Smooth muscle cell (in vitro differentiated cells): ENCODE results near the gene NRG2. TPM values are rescaled to one million over a fixed set of nuclear protein-coding genes. Genes with fewer than 3 reads are reported as not detected.

ENCODE experiments used
- DNase-seq: peaks from one replicate; lab custom pipeline; 2025; ENCODE audit not compliant: unreplicated experiment; lab: John Stamatoyannopoulos, UW
- H2AFZ ChIP-seq: fragments of 200-600 bp; sonication (generic); 2 replicates; pipeline ENCODE4 v1.6.0; 2016; ENCODE audit warnings: antibody characterized with exemption, low read depth, mild to moderate bottlenecking
- H3F3A ChIP-seq: fragments of 200-600 bp; sonication (generic); 2 replicates; pipeline ENCODE4 v1.6.0; 2017; ENCODE audit warnings: antibody characterized with exemption, low read depth
- H3K27ac ChIP-seq: fragments of 200-600 bp; sonication (generic); 2 replicates; pipeline ENCODE4 v1.5.1; 2016; ENCODE audit warnings: low read depth, mild to moderate bottlenecking
- H3K27me3 ChIP-seq: fragments of 200-600 bp; sonication (generic); 2 replicates; pipeline ENCODE4 v1.6.1; 2016; ENCODE audit warnings: low read depth, mild to moderate bottlenecking
- H3K36me3 ChIP-seq: fragments of 200-600 bp; sonication (generic); 2 replicates; pipeline ENCODE4 v1.5.1; 2016; ENCODE audit warnings: low read depth
- H3K4me1 ChIP-seq: fragments of 200-600 bp; sonication (generic); 2 replicates; pipeline ENCODE4 v1.5.1; 2016; ENCODE audit warnings: low read depth
- H3K4me2 ChIP-seq: fragments of 200-600 bp; sonication (generic); 2 replicates; pipeline ENCODE4 v1.6.0; 2016; ENCODE audit warnings: mild to moderate bottlenecking
- H3K4me3 ChIP-seq: fragments of 200-600 bp; sonication (generic); 2 replicates; pipeline ENCODE4 v1.5.1; 2016; ENCODE audit warnings: mild to moderate bottlenecking
- H3K79me2 ChIP-seq: fragments of 200-600 bp; sonication (generic); 2 replicates; pipeline ENCODE4 v1.6.0; 2016; ENCODE audit warnings: low read depth, mild to moderate bottlenecking
- H3K9ac ChIP-seq: fragments of 200-600 bp; sonication (generic); 2 replicates; pipeline ENCODE4 v1.6.0; 2016; ENCODE audit warnings: low read depth
- H3K9me3 ChIP-seq: fragments of 200-600 bp; sonication (generic); replicated peaks from 2 replicates; pipeline ENCODE4 v1.5.1; 2016; ENCODE audit warnings: low read depth
- H4K20me1 ChIP-seq: fragments of 200-600 bp; sonication (generic); 2 replicates; pipeline ENCODE4 v1.6.0; 2016; ENCODE audit warnings: low read depth
- CTCF ChIP-seq: fragments of 200-600 bp; sonication (generic); IDR thresholded peaks from 2 replicates; pipeline ENCODE4 v1.5.1; 2017; ENCODE audit warnings: borderline replicate concordance, mild to moderate bottlenecking, antibody characterized with exemption; ENCODE audit not compliant: insufficient read depth, poor library complexity, severe bottlenecking
- WGBS: methylation state at CpG from one replicate; pipeline ENCODE4 v1.1.7; 2016; ENCODE audit warnings: low lambda C conversion rate; 5-methylcytosine and 5-hydroxymethylcytosine counted together
- polyA plus RNA-seq: library from polyadenylated mRNA; unstranded; fragments of >200 nt; fragmentation: Nextera tagmentation; extraction: Ambion mirVana; gene quantifications from 2 replicates; pipeline ENCODE4 v1.2.1, GENCODE V29; 2016
- total RNA-seq: library from RNA; depleted of rRNA; stranded (reverse); fragments of >200 nt; gene quantifications from 2 replicates; pipeline ENCODE4 v1.2.3, GENCODE V29; 2014

Gene NRG2
- total and polyA plus RNA-seq, 2 experiments from 2014 or later, result 0.09 to 0.25 TPM

GRCh38 chr5:139980765-139981164 is 62.3 kb downstream of the NRG2 start:
- 80% methylated on average over 3 of the region's 3 CpGs for WGBS
- Histone ChIP-seq H3F3A (no peaks in the 10 kb centered on the region), H4K20me1 (no peaks in the 10 kb centered on the region), H3K4me2 (no peak overlapping the region), H3K4me1 (peaks cover 23% of the 10 kb centered on the region), H3K36me3 (no peaks in the 10 kb centered on the region), H3K79me2 (no peaks in the 10 kb centered on the region), H2AFZ (no peak overlapping the region), H3K4me3 (no peak overlapping the region), H3K9me3 (no peaks in the 10 kb centered on the region), H3K27me3 (no peaks in the 10 kb centered on the region), H3K9ac (no peak overlapping the region), H3K27ac (no peak overlapping the region)
- TF ChIP-seq CTCF, result no peak
- no peak for DNase-seq

GRCh38 chr5:139979943-139980342 is 63.2 kb downstream of the NRG2 start:
- H3K79me2 ChIP-seq, result no peaks in the 10 kb centered on the region
- 68% methylated on average over 2 of the region's 2 CpGs for WGBS

GRCh38 chr5:139979518-139979917 is 63.6 kb downstream of the NRG2 start:
- no peaks in the 10 kb centered on the region for H3K27me3 ChIP-seq
- no peak overlapping the region for H3K4me2 ChIP-seq
- H3K4me3 ChIP-seq, result no peak overlapping the region
- H3K9me3 ChIP-seq, result no peaks in the 10 kb centered on the region
- no peak overlapping the region for H2AFZ ChIP-seq
- H3F3A ChIP-seq, result no peaks in the 10 kb centered on the region
- DNase-seq, result no peak
- no peak overlapping the region for H3K9ac ChIP-seq
- H3K27ac ChIP-seq, result no peak overlapping the region
- TF ChIP-seq CTCF, result no peak
- H3K36me3 ChIP-seq, result no peaks in the 10 kb centered on the region
- H3K4me1 ChIP-seq, result peaks cover 17% of the 10 kb centered on the region
- H4K20me1 ChIP-seq, result no peaks in the 10 kb centered on the region
- WGBS, result 86% methylated on average over 3 of the region's 3 CpGs
- no peaks in the 10 kb centered on the region for H3K79me2 ChIP-seq

More at GRCh38 chr5:139979943-139980342, 63.2 kb downstream of the NRG2 start:
- Histone ChIP-seq H3K9me3 (no peaks in the 10 kb centered on the region), H3K9ac (no peak overlapping the region), H3K27ac (no peak overlapping the region), H3K4me2 (no peak overlapping the region), H3K36me3 (no peaks in the 10 kb centered on the region), H3F3A (no peaks in the 10 kb centered on the region), H4K20me1 (no peaks in the 10 kb centered on the region), H3K4me1 (peaks cover 17% of the 10 kb centered on the region), H3K4me3 (no peak overlapping the region), H2AFZ (no peak overlapping the region), H3K27me3 (no peaks in the 10 kb centered on the region)
- TF ChIP-seq CTCF, result no peak
- DNase-seq, result no peak

GRCh38 chr5:139976703-139977102 is 66.4 kb downstream of the NRG2 start:
- H3K79me2 ChIP-seq, result no peaks in the 10 kb centered on the region
- no peak overlapping the region for H3K4me2 ChIP-seq
- no peak overlapping the region for H3K27ac ChIP-seq
- H3K4me1 ChIP-seq, result no peaks in the 10 kb centered on the region
- H3K4me3 ChIP-seq, result no peak overlapping the region
- TF ChIP-seq CTCF, result no peak
- WGBS, result 77% methylated on average over 1 of the region's 1 CpG
- no peaks in the 10 kb centered on the region for H3F3A ChIP-seq
- H4K20me1 ChIP-seq, result no peaks in the 10 kb centered on the region
- no peaks in the 10 kb centered on the region for H3K36me3 ChIP-seq
- H3K9me3 ChIP-seq, result no peaks in the 10 kb centered on the region
- no peak overlapping the region for H2AFZ ChIP-seq
- no peak for DNase-seq
- no peak overlapping the region for H3K9ac ChIP-seq
- H3K27me3 ChIP-seq, result no peaks in the 10 kb centered on the region
